Neural cell (in vitro differentiated cells): ENCODE results near the gene ALPI. TPM values are rescaled to one million over a fixed set of nuclear protein-coding genes. Genes with fewer than 3 reads are reported as not detected.
A peak's percentile ranks its signal among the peaks of the same experiment; 100 is the strongest.
"Not testable (repeated sequence)": the region's sequence is repeated elsewhere in the genome, so short reads cannot be mapped to it uniquely, and the experiment has no call there.

Experiments used
- H2AFZ ChIP-seq: fragments of 200-600, 300-800 bp; sonication (generic), shearing (Covaris generic); 2 replicates; pipeline ENCODE4 v1.6.0; 2014; ENCODE audit warnings: low read depth, mild to moderate bottlenecking, antibody characterized with exemption, low read length, moderate library complexity
- H3F3A ChIP-seq: fragments of 200-600 bp; shearing (Covaris generic); 2 replicates; pipeline ENCODE4 v1.6.1; 2016; ENCODE audit warnings: mild to moderate bottlenecking, moderate library complexity, mixed read lengths, antibody characterized with exemption, low read length; ENCODE audit not compliant: insufficient read depth, poor library complexity, severe bottlenecking
- H3K27ac ChIP-seq: fragments of 200-600, 300-800 bp; sonication (generic), shearing (Covaris generic); 2 replicates; pipeline ENCODE4 v1.5.1; 2014; ENCODE audit warnings: mild to moderate bottlenecking, low read length, moderate library complexity
- H3K27me3 ChIP-seq: fragments of 300-800, 200-600 bp; sonication (generic), shearing (Covaris generic); 2 replicates; pipeline ENCODE4 v1.6.0; 2014; ENCODE audit warnings: mild to moderate bottlenecking, low read depth, low read length, moderate library complexity; ENCODE audit not compliant: insufficient read depth
- H3K36me3 ChIP-seq: fragments of 300-800, 200-600 bp; sonication (generic), shearing (Covaris generic); 2 replicates; pipeline ENCODE4 v1.5.1; 2014; ENCODE audit warnings: mild to moderate bottlenecking, antibody characterized with exemption, low read length, moderate library complexity; ENCODE audit not compliant: insufficient read depth
- H3K4me2 ChIP-seq: fragments of 300-800, 200-600 bp; sonication (generic), shearing (Covaris generic); 2 replicates; pipeline ENCODE4 v1.6.0; 2014; ENCODE audit warnings: mild to moderate bottlenecking, low read length
- H3K4me3 ChIP-seq: fragments of 300-800, 200-600 bp; sonication (generic), shearing (Covaris generic); 2 replicates; pipeline ENCODE4 v1.5.1; 2014; ENCODE audit warnings: mild to moderate bottlenecking, low read length, moderate library complexity
- H3K79me2 ChIP-seq: fragments of 200-600 bp; shearing (Covaris generic); replicated peaks from 2 replicates; pipeline ENCODE4 v1.6.0; 2014; ENCODE audit warnings: mild to moderate bottlenecking, low read length, moderate library complexity; ENCODE audit not compliant: insufficient read depth
- H3K9ac ChIP-seq: fragments of 300-800, 200-600 bp; sonication (generic), shearing (Covaris generic); 2 replicates; pipeline ENCODE4 v1.6.1; 2016; ENCODE audit warnings: mild to moderate bottlenecking, low read length, mixed read lengths
- H3K9me2 ChIP-seq: fragments of 200-600 bp; shearing (Covaris generic); 2 replicates; pipeline ENCODE4 v1.6.1; 2016; ENCODE audit warnings: mild to moderate bottlenecking, low read length, mixed read lengths; ENCODE audit not compliant: insufficient read depth
- H3K9me3 ChIP-seq: fragments of 200-600, 300-800 bp; sonication (generic), shearing (Covaris generic); 2 replicates; pipeline ENCODE4 v1.6.1; 2016; ENCODE audit warnings: mild to moderate bottlenecking, mixed run types, low read length, moderate library complexity, mixed read lengths
- H4K20me1 ChIP-seq: fragments of 200-600 bp; shearing (Covaris generic); 2 replicates; pipeline ENCODE4 v1.6.1; 2016; ENCODE audit warnings: mild to moderate bottlenecking, mixed run types; ENCODE audit not compliant: insufficient read depth
- EP300 ChIP-seq: fragments of 450-650 bp; conservative IDR thresholded peaks from 2 replicates; pipeline ENCODE4 v1.6.1; 2014; ENCODE audit warnings: antibody characterized with exemption, mild to moderate bottlenecking, moderate library complexity; ENCODE audit not compliant: poor library complexity, severe bottlenecking
- EZH2 ChIP-seq: fragments of 200-600, 300-800 bp; shearing (Covaris generic), sonication (generic); IDR thresholded peaks from 2 replicates; pipeline ENCODE4 v1.6.1; 2014; ENCODE audit warnings: antibody characterized with exemption, low read length, borderline replicate concordance, mild to moderate bottlenecking; ENCODE audit not compliant: insufficient read depth, poor library complexity, severe bottlenecking
- MXI1 ChIP-seq: fragments of 450-650 bp; conservative IDR thresholded peaks from 2 replicates; pipeline ENCODE4 v1.6.1; 2014; ENCODE audit warnings: antibody characterized with exemption, mild to moderate bottlenecking; ENCODE audit not compliant: poor library complexity, severe bottlenecking
- POLR2AphosphoS5 ChIP-seq: IDR thresholded peaks from 2 replicates; pipeline ENCODE4 v1.6.1; 2012
- RAD21 ChIP-seq: fragments of 450-650 bp; conservative IDR thresholded peaks from 2 replicates; pipeline ENCODE4 v1.6.1; 2014; ENCODE audit warnings: antibody characterized with exemption, mild to moderate bottlenecking, moderate library complexity
- SMC3 ChIP-seq: fragments of 450-650 bp; conservative IDR thresholded peaks from 2 replicates; pipeline ENCODE4 v1.6.1; 2014; ENCODE audit warnings: antibody characterized with exemption, mild to moderate bottlenecking, moderate library complexity; ENCODE audit not compliant: poor library complexity
- TAF1 ChIP-seq: IDR thresholded peaks from 2 replicates; pipeline ENCODE4 v1.6.1; 2012; ENCODE audit warnings: low read depth
- polyA plus RNA-seq: library from polyadenylated mRNA; depleted of rRNA; stranded (reverse); fragments of >200 nt; gene quantifications from 2 replicates; pipeline ENCODE4 v1.2.3, GENCODE V29; 2014
- TF ChIP-seq, protein P1 (sequence below): IDR thresholded peaks from 2 replicates; pipeline ENCODE4 v1.6.1; 2012; ENCODE audit warnings: borderline replicate concordance
- TF ChIP-seq, protein P2 (sequence below): fragments of 450-650 bp; IDR thresholded peaks from 2 replicates; pipeline ENCODE4 v1.5.1; 2014; ENCODE audit warnings: antibody characterized with exemption, mild to moderate bottlenecking, moderate library complexity; ENCODE audit not compliant: poor library complexity, severe bottlenecking

ALPI gene
- polyA plus RNA-seq, 1 donor from 2014 or later, result not detected

DNA sequence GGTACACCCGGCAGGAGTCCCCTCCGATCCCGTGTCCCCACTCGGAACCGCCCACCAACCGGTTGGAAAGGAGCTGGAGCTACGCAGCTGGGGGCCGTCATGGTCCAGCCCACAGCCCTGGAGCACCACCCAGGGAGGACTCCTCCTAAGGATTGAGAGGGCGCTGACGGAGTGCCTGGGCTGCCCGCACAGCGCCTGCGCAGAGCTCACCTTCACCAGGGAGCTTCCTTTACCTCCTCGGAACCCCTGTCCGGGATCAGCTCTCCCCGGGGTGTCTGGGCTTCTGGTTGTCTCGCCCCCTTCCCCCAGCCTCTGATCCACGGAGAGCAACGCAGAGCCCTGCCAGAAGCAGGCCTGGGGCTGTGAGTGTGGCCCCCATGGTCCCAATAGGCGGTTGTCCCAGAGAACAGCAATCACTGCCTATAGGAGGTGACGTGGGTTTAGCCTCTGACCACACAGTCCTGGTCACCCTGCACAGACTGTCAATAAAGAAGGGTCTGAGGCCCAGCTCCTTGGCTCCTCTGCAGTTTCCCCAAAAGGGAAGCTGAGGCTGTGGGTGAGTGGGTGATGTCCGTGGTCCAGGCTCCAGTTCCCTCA is 34.7 kb upstream of the ALPI start:
- Histone ChIP-seq H4K20me1 (no peaks in the 10 kb centered on the region), H3K27ac (no peak overlapping the region), H3K9me3 (peaks cover 17% of the 10 kb centered on the region), H3K9me2 (no peaks in the 10 kb centered on the region), H3K79me2 (no peaks in the 10 kb centered on the region), H3F3A (no peaks in the 10 kb centered on the region), H3K36me3 (no peaks in the 10 kb centered on the region), H3K4me2 (no peak overlapping the region), H3K9ac (peak overlapping the region; percentile 40), H3K4me3 (peak overlapping the region; percentile 69), H3K27me3 (peaks cover 77% of the 10 kb centered on the region), H2AFZ (no peak overlapping the region)
- TF ChIP-seq, protein P1, sequence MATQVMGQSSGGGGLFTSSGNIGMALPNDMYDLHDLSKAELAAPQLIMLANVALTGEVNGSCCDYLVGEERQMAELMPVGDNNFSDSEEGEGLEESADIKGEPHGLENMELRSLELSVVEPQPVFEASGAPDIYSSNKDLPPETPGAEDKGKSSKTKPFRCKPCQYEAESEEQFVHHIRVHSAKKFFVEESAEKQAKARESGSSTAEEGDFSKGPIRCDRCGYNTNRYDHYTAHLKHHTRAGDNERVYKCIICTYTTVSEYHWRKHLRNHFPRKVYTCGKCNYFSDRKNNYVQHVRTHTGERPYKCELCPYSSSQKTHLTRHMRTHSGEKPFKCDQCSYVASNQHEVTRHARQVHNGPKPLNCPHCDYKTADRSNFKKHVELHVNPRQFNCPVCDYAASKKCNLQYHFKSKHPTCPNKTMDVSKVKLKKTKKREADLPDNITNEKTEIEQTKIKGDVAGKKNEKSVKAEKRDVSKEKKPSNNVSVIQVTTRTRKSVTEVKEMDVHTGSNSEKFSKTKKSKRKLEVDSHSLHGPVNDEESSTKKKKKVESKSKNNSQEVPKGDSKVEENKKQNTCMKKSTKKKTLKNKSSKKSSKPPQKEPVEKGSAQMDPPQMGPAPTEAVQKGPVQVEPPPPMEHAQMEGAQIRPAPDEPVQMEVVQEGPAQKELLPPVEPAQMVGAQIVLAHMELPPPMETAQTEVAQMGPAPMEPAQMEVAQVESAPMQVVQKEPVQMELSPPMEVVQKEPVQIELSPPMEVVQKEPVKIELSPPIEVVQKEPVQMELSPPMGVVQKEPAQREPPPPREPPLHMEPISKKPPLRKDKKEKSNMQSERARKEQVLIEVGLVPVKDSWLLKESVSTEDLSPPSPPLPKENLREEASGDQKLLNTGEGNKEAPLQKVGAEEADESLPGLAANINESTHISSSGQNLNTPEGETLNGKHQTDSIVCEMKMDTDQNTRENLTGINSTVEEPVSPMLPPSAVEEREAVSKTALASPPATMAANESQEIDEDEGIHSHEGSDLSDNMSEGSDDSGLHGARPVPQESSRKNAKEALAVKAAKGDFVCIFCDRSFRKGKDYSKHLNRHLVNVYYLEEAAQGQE, result no peak
- TF ChIP-seq POLR2AphosphoS5, result no peak
- TF ChIP-seq RAD21, result no peak
- TF ChIP-seq TAF1, result no peak
- no peak for TF ChIP-seq EP300
- TF ChIP-seq, protein P2, sequence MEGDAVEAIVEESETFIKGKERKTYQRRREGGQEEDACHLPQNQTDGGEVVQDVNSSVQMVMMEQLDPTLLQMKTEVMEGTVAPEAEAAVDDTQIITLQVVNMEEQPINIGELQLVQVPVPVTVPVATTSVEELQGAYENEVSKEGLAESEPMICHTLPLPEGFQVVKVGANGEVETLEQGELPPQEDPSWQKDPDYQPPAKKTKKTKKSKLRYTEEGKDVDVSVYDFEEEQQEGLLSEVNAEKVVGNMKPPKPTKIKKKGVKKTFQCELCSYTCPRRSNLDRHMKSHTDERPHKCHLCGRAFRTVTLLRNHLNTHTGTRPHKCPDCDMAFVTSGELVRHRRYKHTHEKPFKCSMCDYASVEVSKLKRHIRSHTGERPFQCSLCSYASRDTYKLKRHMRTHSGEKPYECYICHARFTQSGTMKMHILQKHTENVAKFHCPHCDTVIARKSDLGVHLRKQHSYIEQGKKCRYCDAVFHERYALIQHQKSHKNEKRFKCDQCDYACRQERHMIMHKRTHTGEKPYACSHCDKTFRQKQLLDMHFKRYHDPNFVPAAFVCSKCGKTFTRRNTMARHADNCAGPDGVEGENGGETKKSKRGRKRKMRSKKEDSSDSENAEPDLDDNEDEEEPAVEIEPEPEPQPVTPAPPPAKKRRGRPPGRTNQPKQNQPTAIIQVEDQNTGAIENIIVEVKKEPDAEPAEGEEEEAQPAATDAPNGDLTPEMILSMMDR, result no peak
- TF ChIP-seq SMC3, result no peak
- no peak for TF ChIP-seq EZH2
- TF ChIP-seq MXI1, result no peak

DNA sequence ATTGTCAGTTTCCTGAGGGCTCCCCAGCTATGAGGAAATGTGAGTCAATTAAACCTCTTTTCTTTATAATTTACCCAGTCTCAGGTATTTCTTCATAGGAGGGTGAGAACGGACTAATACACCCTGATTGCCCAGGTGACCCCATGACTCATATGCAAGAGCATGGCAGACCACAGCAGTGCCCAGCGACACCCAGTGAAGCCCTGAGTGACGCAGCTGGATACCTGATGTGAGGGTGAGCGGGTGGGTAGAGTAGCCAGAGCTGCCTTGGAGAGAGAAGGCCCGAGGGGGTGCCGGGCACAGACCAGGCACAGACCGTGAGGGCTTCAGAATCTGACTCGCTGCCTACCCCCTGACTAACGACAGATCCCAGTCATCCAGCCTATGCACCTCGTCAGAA is 33.9 kb upstream of the ALPI start:
- TF ChIP-seq RAD21 (no peak), EP300 (no peak), MXI1 (no peak)
- Histone ChIP-seq H2AFZ (no peak overlapping the region), H3K9me3 (peaks cover 17% of the 10 kb centered on the region), H3K9me2 (no peaks in the 10 kb centered on the region), H3K9ac (no peak overlapping the region), H3F3A (no peaks in the 10 kb centered on the region), H3K79me2 (no peaks in the 10 kb centered on the region), H3K4me2 (no peak overlapping the region), H4K20me1 (no peaks in the 10 kb centered on the region), H3K27me3 (peaks cover 71% of the 10 kb centered on the region), H3K4me3 (no peak overlapping the region), H3K36me3 (no peaks in the 10 kb centered on the region), H3K27ac (no peak overlapping the region)

DNA sequence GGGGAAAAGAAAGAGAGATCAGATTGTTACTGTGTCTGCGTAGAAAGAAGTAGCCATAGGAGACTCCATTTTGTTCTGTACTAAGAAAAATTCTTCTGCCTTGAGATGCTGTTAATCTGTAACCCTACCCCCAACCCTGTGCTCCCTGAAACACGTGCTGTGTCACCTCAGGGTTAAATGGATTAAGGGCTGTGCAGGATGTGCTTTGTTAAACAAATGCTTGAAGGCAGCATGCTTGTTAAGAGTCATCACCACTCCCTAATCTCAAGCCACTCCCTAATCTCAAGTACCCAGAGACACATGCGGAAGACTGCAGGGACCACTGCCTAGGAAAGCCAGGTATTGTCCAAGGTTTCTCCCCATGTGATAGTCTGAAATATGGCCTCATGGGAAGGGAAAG is 33.0 kb upstream of the ALPI start:
- H3K4me3 ChIP-seq, H3K4me2 ChIP-seq, H2AFZ ChIP-seq, H3K79me2 ChIP-seq, H3K9ac ChIP-seq, H3K36me3 ChIP-seq, H4K20me1 ChIP-seq, H3F3A ChIP-seq, H3K27ac ChIP-seq, H3K9me2 ChIP-seq: not testable (repeated sequence)
- H3K9me3 ChIP-seq, result peaks cover 17% of the 10 kb centered on the region
- peaks cover 62% of the 10 kb centered on the region for H3K27me3 ChIP-seq

DNA sequence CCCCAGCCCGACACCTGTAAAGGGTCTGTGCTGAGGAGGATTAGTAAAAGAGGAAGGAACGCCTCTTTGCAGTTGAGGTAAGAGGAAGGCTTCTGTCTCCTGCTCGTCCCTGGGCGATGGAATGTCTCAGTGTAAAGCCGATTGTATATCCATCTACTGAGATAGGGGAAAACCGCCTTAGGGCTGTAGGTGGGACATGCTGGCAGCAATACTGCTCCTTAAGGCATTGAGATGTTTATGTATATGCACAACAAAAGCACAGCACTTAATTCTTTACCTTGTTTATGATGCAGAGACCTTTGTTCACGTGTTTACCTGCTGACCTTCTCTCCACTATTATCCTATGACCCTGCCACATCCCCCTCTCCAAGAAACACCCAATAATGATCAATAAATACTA is 32.5 kb upstream of the ALPI start:
- H3K9me3 ChIP-seq, result peaks cover 17% of the 10 kb centered on the region
- not testable (repeated sequence) for H3K4me2 ChIP-seq, H3K27ac ChIP-seq, H3K9me2 ChIP-seq, H3K36me3 ChIP-seq, H4K20me1 ChIP-seq, H3K4me3 ChIP-seq, H3F3A ChIP-seq, H3K79me2 ChIP-seq, H2AFZ ChIP-seq, H3K9ac ChIP-seq
- peaks cover 58% of the 10 kb centered on the region for H3K27me3 ChIP-seq
